Gastrocnemius medialis (tissue), 4 donors: ENCODE measurements around the gene CAMK1.

Experiments used
- POLR2A ChIP-seq, 2 donors: fragments of 450-650 bp; IDR thresholded peaks; one replicate each; pipeline ENCODE4 v1.6.1; 2017; ENCODE audit warnings: antibody characterized with exemption in 2 of 2, mild to moderate bottlenecking in 2 of 2, moderate library complexity in 2 of 2
- TF ChIP-seq, protein P1 (sequence below), 5 experiments: fragments of 450-650 bp in 3 of 5; fragments of 200-600 bp in 2 of 5; sonication (generic) in 2 of 5; IDR thresholded peaks in 4 of 5; conservative IDR thresholded peaks in 1 of 5; 1 replicate in 4 of 5; 2 replicates in 1 of 5; pipeline ENCODE4 v1.5.1; 2016 to 2019; ENCODE audit warnings: antibody characterized with exemption in 5 of 5, mild to moderate bottlenecking in 3 of 5, moderate library complexity in 3 of 5

DNA sequence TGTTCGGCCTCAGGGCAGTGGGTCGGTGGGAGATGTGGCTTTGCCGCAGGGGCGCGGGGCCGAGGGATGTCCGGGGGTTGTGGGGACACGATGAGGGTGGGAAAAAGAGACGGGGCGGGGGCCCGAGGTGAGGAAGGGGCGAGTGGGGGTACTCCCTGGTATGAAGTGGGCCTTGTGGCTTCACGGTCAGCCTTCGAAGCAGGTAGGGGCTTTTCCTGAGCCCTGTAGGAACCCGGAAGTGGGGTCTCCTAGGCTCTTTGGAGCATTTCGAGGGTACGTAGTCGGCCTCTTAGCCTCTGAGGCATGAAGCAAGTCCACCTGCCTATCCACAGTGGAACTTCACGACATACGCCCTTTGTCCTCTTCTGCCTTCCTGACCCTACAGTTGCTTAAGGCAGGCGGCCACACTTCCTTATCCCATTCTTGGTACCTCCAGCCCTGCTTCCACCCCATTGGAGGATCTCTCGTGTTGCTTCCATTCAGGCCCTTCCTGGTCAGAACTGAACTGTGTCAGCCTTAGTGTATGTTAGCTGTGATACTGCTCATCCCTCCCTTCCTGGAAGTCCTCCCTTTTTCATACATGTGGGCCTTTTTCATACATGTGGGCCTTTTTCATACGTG lies 23.5 kb upstream of the CAMK1 start:
- TF ChIP-seq, protein P1, sequence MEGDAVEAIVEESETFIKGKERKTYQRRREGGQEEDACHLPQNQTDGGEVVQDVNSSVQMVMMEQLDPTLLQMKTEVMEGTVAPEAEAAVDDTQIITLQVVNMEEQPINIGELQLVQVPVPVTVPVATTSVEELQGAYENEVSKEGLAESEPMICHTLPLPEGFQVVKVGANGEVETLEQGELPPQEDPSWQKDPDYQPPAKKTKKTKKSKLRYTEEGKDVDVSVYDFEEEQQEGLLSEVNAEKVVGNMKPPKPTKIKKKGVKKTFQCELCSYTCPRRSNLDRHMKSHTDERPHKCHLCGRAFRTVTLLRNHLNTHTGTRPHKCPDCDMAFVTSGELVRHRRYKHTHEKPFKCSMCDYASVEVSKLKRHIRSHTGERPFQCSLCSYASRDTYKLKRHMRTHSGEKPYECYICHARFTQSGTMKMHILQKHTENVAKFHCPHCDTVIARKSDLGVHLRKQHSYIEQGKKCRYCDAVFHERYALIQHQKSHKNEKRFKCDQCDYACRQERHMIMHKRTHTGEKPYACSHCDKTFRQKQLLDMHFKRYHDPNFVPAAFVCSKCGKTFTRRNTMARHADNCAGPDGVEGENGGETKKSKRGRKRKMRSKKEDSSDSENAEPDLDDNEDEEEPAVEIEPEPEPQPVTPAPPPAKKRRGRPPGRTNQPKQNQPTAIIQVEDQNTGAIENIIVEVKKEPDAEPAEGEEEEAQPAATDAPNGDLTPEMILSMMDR (IDR thresholded peaks at IDR 0.05 in 4 of 5, conservative IDR thresholded peaks at IDR 0.05 in 1 of 5) = no peak
- no peak for TF ChIP-seq POLR2A (IDR thresholded peaks at IDR 0.05)
